Transverse colon (tissue), 4 donors: ENCODE results near the gene ODF2L.

Experiments
- EP300 ChIP-seq: sonication (generic); formaldehyde crosslinking; IDR thresholded peaks from one replicate; pipeline ENCODE4 v1.6.1; 2017; ENCODE audit warnings: antibody characterized with exemption, low read depth
- POLR2A ChIP-seq: fragments of 450-650 bp; IDR thresholded peaks from one replicate; pipeline ENCODE4 v1.6.1; 2016; ENCODE audit warnings: antibody characterized with exemption, mild to moderate bottlenecking, moderate library complexity
- POLR2AphosphoS5 ChIP-seq, 3 donors: sonication (generic); formaldehyde crosslinking; IDR thresholded peaks; one replicate each; pipeline ENCODE4 v1.6.1; 2016; ENCODE audit warnings: antibody characterized with exemption in 3 of 3
- TF ChIP-seq, protein P1 (sequence below), 5 experiments: fragments of 200-600 bp in 3 of 5; fragments of 450-650 bp in 2 of 5; sonication (generic) in 3 of 5; IDR thresholded peaks; 1 replicate in 2 of 5; 2 replicates in 3 of 5; pipeline ENCODE4 v1.5.1; 2016 to 2017; ENCODE audit warnings: antibody characterized with exemption in 5 of 5, inconsistent platforms in 3 of 5, mild to moderate bottlenecking in 2 of 5, moderate library complexity in 1 of 5

DNA sequence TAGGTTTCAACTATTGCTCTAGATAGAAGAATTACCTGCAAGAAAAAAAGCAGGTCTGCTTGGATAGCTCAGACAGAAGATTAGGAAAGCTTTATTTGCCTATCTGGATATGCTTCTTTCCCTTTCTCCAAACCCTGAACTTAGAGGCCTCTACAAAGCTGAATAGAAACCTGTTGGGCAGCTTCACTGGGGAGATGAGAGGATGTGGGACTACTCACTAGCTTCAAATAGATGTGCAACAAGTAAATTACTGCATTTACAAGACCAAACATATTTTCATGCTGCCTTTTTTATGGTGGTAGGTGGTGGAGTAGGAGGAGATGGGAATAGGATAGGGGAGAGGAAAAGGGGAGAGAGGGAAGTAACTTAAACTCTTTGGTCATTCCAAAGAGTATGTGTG is 34.3 kb upstream of the ODF2L start:
- TF ChIP-seq, protein P1, sequence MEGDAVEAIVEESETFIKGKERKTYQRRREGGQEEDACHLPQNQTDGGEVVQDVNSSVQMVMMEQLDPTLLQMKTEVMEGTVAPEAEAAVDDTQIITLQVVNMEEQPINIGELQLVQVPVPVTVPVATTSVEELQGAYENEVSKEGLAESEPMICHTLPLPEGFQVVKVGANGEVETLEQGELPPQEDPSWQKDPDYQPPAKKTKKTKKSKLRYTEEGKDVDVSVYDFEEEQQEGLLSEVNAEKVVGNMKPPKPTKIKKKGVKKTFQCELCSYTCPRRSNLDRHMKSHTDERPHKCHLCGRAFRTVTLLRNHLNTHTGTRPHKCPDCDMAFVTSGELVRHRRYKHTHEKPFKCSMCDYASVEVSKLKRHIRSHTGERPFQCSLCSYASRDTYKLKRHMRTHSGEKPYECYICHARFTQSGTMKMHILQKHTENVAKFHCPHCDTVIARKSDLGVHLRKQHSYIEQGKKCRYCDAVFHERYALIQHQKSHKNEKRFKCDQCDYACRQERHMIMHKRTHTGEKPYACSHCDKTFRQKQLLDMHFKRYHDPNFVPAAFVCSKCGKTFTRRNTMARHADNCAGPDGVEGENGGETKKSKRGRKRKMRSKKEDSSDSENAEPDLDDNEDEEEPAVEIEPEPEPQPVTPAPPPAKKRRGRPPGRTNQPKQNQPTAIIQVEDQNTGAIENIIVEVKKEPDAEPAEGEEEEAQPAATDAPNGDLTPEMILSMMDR (IDR thresholded peaks at IDR 0.05) = no peak
- TF ChIP-seq POLR2A (no peak), POLR2AphosphoS5 (IDR thresholded peaks at IDR 0.05) (no peak), EP300 (no peak)
